ENCODE results near the gene KIAA0930.

GRCh38 chr22:45218976-45219375 lies 21.7 kb downstream of the KIAA0930 start:
- TF ChIP-seq MXI1 (conservative IDR thresholded peaks at IDR 0.05; ENCODE audit: poor library complexity, severe bottlenecking) (no peak), CTCF (IDR thresholded peaks at IDR 0.05; ENCODE audit: poor library complexity, severe bottlenecking) (no peak), POLR2AphosphoS5 (IDR thresholded peaks at IDR 0.05) (no peak), EZH2 (IDR thresholded peaks at IDR 0.05; ENCODE audit: borderline replicate concordance, insufficient read depth, low read length, poor library complexity, severe bottlenecking) (no peak)

All from neural cell (in vitro differentiated cells).